ENCODE results near the gene DMD.
"Not testable (repeated sequence)": the region's sequence is repeated elsewhere in the genome, so short reads cannot be mapped to it uniquely, and the experiment has no call there.

The DMD gene

GRCh38 chrX:31981546-31982062 is 1229.7 kb downstream of the DMD start:
- DNase-seq: no peak

- no peak for DNase-seq
Measured at GRCh38 chrX:31969714-31970113, 1241.6 kb downstream of the DMD start.

- DNase-seq: no peak
Measured at GRCh38 chrX:31962256-31962655, 1249.1 kb downstream of the DMD start.

- DNase-seq: no peak
Measured at GRCh38 chrX:31934842-31935370, 1276.4 kb downstream of the DMD start.

GRCh38 chrX:31934015-31934414 is 1277.3 kb downstream of the DMD start:
- no peak for DNase-seq

- DNase-seq: no peak
Measured at GRCh38 chrX:31932769-31933168, 1278.6 kb downstream of the DMD start.

- DNase-seq: not testable (repeated sequence)
Measured at GRCh38 chrX:31932320-31932719, 1279.0 kb downstream of the DMD start.

GRCh38 chrX:31931225-31931624 is 1280.1 kb downstream of the DMD start:
- DNase-seq: no peak

- no peak for DNase-seq
Measured at GRCh38 chrX:31929366-31929765, 1282.0 kb downstream of the DMD start.

GRCh38 chrX:31921236-31921635 is 1290.1 kb downstream of the DMD start:
- DNase-seq: no peak

- DNase-seq: no peak
Measured at GRCh38 chrX:31909850-31910572, 1301.3 kb downstream of the DMD start.

- DNase-seq: peak in 1 of 2 experiments; percentile 61
Measured at GRCh38 chrX:31894152-31894551, 1317.2 kb downstream of the DMD start.

- no peak for DNase-seq
Measured at GRCh38 chrX:31893525-31893924, 1317.8 kb downstream of the DMD start.

- DNase-seq: no peak
Measured at GRCh38 chrX:31889088-31889487, 1322.3 kb downstream of the DMD start.

GRCh38 chrX:31884535-31884934 is 1326.8 kb downstream of the DMD start:
- DNase-seq: no peak

- DNase-seq: no peak
Measured at GRCh38 chrX:31872007-31872406, 1339.3 kb downstream of the DMD start.

- DNase-seq: no peak
Measured at GRCh38 chrX:31870267-31870666, 1341.1 kb downstream of the DMD start.

GRCh38 chrX:31860686-31861085 is 1350.7 kb downstream of the DMD start:
- no peak for DNase-seq

GRCh38 chrX:31858915-31859314 is 1352.4 kb downstream of the DMD start:
- DNase-seq: no peak

GRCh38 chrX:31854716-31855115 is 1356.6 kb downstream of the DMD start:
- DNase-seq: no peak

GRCh38 chrX:31851761-31852160 is 1359.6 kb downstream of the DMD start:
- DNase-seq: no peak

- DNase-seq: no peak
Measured at GRCh38 chrX:31847773-31848172, 1363.6 kb downstream of the DMD start.

GRCh38 chrX:31845003-31845402 is 1366.3 kb downstream of the DMD start:
- DNase-seq: no peak

- DNase-seq: no peak
Measured at GRCh38 chrX:31838617-31839016, 1372.7 kb downstream of the DMD start.

All from NCI-H2081 (cell line).